ENCODE results near the gene ADISSP.

The ADISSP gene

GRCh38 chr20:3748073-3748472 lies 19.5 kb downstream of the ADISSP start:
- peaks cover 0 to 15% (median 0%) of the 10 kb centered on the region in 4 donors for H3K4me1 ChIP-seq
- peaks cover 0 to 51% of the 10 kb centered on the region in 2 donors for H3K27me3 ChIP-seq
- no peak overlapping the region for H3K27ac ChIP-seq
- no peak for DNase-seq
- no peak for TF ChIP-seq CTCF (IDR thresholded peaks at IDR 0.05)
- H3K9me3 ChIP-seq: no peaks in the 10 kb centered on the region
- H3K4me3 ChIP-seq: no peak overlapping the region
- peaks cover 0 to 4% (median 0%) of the 10 kb centered on the region in 3 donors for H3K36me3 ChIP-seq
- intact Hi-C loops (cut with DNase I; ENCODE audit: low total_unique reads): no loop called here

GRCh38 chr20:3747471-3747870 lies 20.1 kb downstream of the ADISSP start:
- intact Hi-C loops (cut with DNase I; ENCODE audit: low total_unique reads): no loop called here
- peaks cover 0 to 4% (median 0%) of the 10 kb centered on the region in 3 donors for H3K36me3 ChIP-seq
- no peak for DNase-seq
- no peak for TF ChIP-seq CTCF (IDR thresholded peaks at IDR 0.05)
- H3K27me3 ChIP-seq: peaks cover 0 to 51% of the 10 kb centered on the region in 2 donors
- peaks cover 0 to 15% (median 0%) of the 10 kb centered on the region in 4 donors for H3K4me1 ChIP-seq
- no peak overlapping the region for H3K27ac ChIP-seq
- H3K9me3 ChIP-seq: no peaks in the 10 kb centered on the region
- no peak overlapping the region for H3K4me3 ChIP-seq

GRCh38 chr20:3745686-3746173 lies 21.8 kb downstream of the ADISSP start:
- intact Hi-C loops (cut with DNase I; ENCODE audit: low total_unique reads): no loop called here
- Histone ChIP-seq H3K4me1 (peaks cover 0 to 7% (median 0%) of the 10 kb centered on the region in 4 donors), H3K4me3 (no peak overlapping the region), H3K27me3 (peaks cover 0 to 45% of the 10 kb centered on the region in 2 donors), H3K36me3 (peaks cover 0 to 4% (median 0%) of the 10 kb centered on the region in 3 donors), H3K9me3 (no peaks in the 10 kb centered on the region), H3K27ac (no peak overlapping the region)
- DNase-seq: no peak
- no peak for TF ChIP-seq CTCF (IDR thresholded peaks at IDR 0.05)

GRCh38 chr20:3744806-3745685 lies 22.5 kb downstream of the ADISSP start:
- intact Hi-C loops (cut with DNase I; ENCODE audit: low total_unique reads): no loop called here
- H3K4me1 ChIP-seq: peaks cover 0 to 7% (median 0%) of the 10 kb centered on the region in 4 donors
- peaks cover 0 to 4% (median 0%) of the 10 kb centered on the region in 3 donors for H3K36me3 ChIP-seq
- no peaks in the 10 kb centered on the region for H3K9me3 ChIP-seq
- TF ChIP-seq CTCF (IDR thresholded peaks at IDR 0.05): no peak
- H3K4me3 ChIP-seq: no peak overlapping the region
- H3K27ac ChIP-seq: no peak overlapping the region
- DNase-seq: peak in 1 of 2 donors; percentile 55
- peaks cover 0 to 38% of the 10 kb centered on the region in 2 donors for H3K27me3 ChIP-seq

- Histone ChIP-seq H3K9me3 (no peaks in the 10 kb centered on the region), H3K27me3 (peaks cover 0 to 28% of the 10 kb centered on the region in 2 donors), H3K27ac (no peak overlapping the region), H3K4me3 (no peak overlapping the region), H3K4me1 (no peaks in the 10 kb centered on the region), H3K36me3 (peaks cover 0 to 4% (median 0%) of the 10 kb centered on the region in 3 donors)
- intact Hi-C loops (cut with DNase I; ENCODE audit: low total_unique reads): no loop called here
- DNase-seq: no peak
- TF ChIP-seq CTCF (IDR thresholded peaks at IDR 0.05): no peak
Observed at GRCh38 chr20:3744037-3744436, 23.5 kb downstream of the ADISSP start.
